ENCODE results near the gene MS4A8. TPM values are rescaled to one million over a fixed set of nuclear protein-coding genes. Genes with fewer than 3 reads are reported as not detected.

MS4A8 gene
- total RNA-seq, 1 experiment from 2014 or later: not detected

DNA sequence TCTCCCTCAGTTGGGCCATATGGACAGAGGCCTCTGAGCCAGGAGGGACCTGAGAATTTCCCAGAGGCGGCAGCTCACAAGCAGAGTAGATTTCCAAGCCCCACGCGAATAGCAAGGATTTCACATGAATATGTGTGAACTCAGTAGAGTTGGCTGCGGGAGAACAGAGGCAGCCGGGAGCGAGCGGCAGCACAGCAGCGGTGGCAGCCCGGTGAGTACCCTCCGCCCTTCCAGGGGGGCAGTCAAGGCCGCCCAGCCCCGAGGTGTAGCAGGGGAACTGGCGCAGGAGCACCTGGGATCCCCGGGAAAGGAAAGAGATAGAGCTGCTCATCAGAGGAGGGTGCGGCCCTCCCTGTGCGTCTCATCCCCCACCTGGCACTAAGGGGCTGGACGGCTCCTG lies 48.8 kb downstream of the MS4A8 start (continued):
- TF ChIP-seq, protein P1, sequence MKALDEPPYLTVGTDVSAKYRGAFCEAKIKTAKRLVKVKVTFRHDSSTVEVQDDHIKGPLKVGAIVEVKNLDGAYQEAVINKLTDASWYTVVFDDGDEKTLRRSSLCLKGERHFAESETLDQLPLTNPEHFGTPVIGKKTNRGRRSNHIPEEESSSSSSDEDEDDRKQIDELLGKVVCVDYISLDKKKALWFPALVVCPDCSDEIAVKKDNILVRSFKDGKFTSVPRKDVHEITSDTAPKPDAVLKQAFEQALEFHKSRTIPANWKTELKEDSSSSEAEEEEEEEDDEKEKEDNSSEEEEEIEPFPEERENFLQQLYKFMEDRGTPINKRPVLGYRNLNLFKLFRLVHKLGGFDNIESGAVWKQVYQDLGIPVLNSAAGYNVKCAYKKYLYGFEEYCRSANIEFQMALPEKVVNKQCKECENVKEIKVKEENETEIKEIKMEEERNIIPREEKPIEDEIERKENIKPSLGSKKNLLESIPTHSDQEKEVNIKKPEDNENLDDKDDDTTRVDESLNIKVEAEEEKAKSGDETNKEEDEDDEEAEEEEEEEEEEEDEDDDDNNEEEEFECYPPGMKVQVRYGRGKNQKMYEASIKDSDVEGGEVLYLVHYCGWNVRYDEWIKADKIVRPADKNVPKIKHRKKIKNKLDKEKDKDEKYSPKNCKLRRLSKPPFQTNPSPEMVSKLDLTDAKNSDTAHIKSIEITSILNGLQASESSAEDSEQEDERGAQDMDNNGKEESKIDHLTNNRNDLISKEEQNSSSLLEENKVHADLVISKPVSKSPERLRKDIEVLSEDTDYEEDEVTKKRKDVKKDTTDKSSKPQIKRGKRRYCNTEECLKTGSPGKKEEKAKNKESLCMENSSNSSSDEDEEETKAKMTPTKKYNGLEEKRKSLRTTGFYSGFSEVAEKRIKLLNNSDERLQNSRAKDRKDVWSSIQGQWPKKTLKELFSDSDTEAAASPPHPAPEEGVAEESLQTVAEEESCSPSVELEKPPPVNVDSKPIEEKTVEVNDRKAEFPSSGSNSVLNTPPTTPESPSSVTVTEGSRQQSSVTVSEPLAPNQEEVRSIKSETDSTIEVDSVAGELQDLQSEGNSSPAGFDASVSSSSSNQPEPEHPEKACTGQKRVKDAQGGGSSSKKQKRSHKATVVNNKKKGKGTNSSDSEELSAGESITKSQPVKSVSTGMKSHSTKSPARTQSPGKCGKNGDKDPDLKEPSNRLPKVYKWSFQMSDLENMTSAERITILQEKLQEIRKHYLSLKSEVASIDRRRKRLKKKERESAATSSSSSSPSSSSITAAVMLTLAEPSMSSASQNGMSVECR (CRISPR knock-in tag; IDR thresholded peaks at IDR 0.05; ENCODE audit: borderline replicate concordance): no peak
- no peak for TF ChIP-seq GRHL2 (CRISPR knock-in tag; IDR thresholded peaks at IDR 0.05; ENCODE audit: insufficient replicate concordance, severe bottlenecking)

DNA sequence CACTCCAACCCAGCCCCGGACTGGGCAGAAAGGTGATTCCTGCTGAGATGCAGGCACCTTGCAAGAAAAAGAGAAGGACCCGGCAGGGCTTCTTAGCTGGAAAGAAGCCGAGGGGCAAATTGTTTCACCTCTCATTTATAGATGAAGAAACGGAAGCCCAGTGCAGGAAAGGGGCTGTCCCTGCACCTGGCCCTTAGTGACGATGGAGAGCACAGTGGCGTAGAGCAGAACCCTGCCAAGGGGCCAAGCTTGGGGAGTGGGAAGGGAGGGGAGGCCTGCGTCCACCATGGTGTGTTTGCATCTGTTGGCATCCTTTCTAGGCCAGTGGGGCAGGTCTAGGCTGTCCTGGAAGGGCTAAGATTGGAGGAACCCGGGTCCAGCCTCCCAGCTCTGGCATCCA lies 49.4 kb downstream of the MS4A8 start:
- Mint-ChIP-seq H3K4me1 (peaks cover 8% of the 10 kb centered on the region), H3K36me3 (no peaks in the 10 kb centered on the region), H3K27ac (no peak overlapping the region), H3K4me3 (no peak overlapping the region), H3K9me3 (peaks cover 15% of the 10 kb centered on the region), H3K27me3 (ENCODE audit: low read depth) (peaks cover 7% of the 10 kb centered on the region; the same call in 1 of the 2 replicates)
- no peak for DNase-seq (ENCODE audit: low spot score)
- CTCF ChIA-PET: interaction anchor here (1.3 to 3.3 kb wide), 2 partner anchors 9 to 14 kb away, joined by 3 to 20 read pairs; no protein-coding TSS in a partner anchor
- no peak for TF ChIP-seq TP53 (CRISPR knock-in tag; IDR thresholded peaks at IDR 0.05)
- ATAC-seq: no peak
- POLR2A ChIA-PET: no interaction called here

DNA sequence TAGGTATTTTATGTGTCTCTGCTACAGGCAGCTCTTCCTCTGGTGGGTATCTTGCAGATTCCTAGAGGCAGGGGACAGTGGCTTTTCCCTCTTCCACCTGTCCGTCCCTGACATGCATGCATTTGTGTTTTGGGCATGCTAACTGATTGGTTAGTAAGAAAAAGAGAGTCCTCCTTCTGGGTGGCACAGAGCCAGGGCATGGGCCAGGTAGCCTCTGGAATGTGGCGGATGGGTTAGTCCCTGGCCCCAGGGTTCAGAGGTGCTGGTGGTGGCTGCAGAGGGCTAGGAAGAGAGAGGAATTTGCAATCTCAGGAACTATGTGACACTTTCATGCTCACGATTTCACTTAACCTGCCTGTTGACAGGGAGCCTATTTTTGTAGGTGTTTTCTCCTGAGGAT lies 51.5 kb downstream of the MS4A8 start:
- H3K27me3 Mint-ChIP-seq (ENCODE audit: low read depth): peaks cover 3% of the 10 kb centered on the region; the same call in 1 of the 2 replicates
- TF ChIP-seq, protein P2, sequence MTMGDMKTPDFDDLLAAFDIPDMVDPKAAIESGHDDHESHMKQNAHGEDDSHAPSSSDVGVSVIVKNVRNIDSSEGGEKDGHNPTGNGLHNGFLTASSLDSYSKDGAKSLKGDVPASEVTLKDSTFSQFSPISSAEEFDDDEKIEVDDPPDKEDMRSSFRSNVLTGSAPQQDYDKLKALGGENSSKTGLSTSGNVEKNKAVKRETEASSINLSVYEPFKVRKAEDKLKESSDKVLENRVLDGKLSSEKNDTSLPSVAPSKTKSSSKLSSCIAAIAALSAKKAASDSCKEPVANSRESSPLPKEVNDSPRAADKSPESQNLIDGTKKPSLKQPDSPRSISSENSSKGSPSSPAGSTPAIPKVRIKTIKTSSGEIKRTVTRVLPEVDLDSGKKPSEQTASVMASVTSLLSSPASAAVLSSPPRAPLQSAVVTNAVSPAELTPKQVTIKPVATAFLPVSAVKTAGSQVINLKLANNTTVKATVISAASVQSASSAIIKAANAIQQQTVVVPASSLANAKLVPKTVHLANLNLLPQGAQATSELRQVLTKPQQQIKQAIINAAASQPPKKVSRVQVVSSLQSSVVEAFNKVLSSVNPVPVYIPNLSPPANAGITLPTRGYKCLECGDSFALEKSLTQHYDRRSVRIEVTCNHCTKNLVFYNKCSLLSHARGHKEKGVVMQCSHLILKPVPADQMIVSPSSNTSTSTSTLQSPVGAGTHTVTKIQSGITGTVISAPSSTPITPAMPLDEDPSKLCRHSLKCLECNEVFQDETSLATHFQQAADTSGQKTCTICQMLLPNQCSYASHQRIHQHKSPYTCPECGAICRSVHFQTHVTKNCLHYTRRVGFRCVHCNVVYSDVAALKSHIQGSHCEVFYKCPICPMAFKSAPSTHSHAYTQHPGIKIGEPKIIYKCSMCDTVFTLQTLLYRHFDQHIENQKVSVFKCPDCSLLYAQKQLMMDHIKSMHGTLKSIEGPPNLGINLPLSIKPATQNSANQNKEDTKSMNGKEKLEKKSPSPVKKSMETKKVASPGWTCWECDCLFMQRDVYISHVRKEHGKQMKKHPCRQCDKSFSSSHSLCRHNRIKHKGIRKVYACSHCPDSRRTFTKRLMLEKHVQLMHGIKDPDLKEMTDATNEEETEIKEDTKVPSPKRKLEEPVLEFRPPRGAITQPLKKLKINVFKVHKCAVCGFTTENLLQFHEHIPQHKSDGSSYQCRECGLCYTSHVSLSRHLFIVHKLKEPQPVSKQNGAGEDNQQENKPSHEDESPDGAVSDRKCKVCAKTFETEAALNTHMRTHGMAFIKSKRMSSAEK (CRISPR knock-in tag; IDR thresholded peaks at IDR 0.05; ENCODE audit: borderline replicate concordance): no peak
- no peak overlapping the region for H3K4me3 Mint-ChIP-seq
- H3K9me3 Mint-ChIP-seq: peaks cover 8% of the 10 kb centered on the region
- ATAC-seq: no peak
- H3K4me1 Mint-ChIP-seq: no peaks in the 10 kb centered on the region; the same call in 1 of the 2 replicates
- H3K36me3 Mint-ChIP-seq: no peaks in the 10 kb centered on the region
- H3K27ac Mint-ChIP-seq: no peak overlapping the region
- CTCF ChIA-PET: interaction anchor here (1.4 to 3.3 kb wide), 2 partner anchors 12 to 25 kb away, joined by 6 to 20 read pairs; no protein-coding TSS in a partner anchor
- no peak for DNase-seq (ENCODE audit: low spot score)
- POLR2A ChIA-PET: no interaction called here

DNA sequence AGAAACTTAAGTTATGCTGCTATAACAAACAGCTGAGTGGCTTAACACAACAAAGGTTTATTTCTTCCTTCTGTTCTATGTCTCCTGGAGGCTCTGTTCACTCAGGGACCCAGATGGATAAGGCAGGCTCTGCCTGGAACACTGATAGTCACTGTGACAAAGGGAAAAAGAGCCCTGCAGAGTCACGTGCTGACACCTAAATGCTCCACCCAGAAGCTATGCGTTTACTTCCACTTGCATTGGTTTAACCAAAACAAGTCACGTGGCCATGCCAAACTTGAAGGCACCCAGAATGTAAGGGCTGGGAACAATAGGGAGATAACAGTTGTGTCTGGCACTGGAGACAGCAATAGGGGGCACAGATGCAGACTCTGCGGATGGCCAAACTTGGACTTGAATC lies 53.9 kb downstream of the MS4A8 start:
- CTCF ChIA-PET: interaction anchor here (0.6 to 2.1 kb wide), 5 partner anchors 10 to 49 kb away, joined by 4 to 9 read pairs (median 4); no protein-coding TSS in a partner anchor
- no peaks in the 10 kb centered on the region for H3K36me3 Mint-ChIP-seq
- H3K27ac Mint-ChIP-seq: no peak overlapping the region
- no peak for ATAC-seq
- TF ChIP-seq, protein P3, sequence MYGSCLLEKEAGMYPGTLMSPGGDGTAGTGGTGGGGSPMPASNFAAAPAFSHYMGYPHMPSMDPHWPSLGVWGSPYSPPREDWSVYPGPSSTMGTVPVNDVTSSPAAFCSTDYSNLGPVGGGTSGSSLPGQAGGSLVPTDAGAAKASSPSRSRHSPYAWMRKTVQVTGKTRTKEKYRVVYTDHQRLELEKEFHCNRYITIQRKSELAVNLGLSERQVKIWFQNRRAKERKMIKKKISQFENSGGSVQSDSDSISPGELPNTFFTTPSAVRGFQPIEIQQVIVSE (CRISPR knock-in tag; IDR thresholded peaks at IDR 0.05; ENCODE audit: borderline replicate concordance): no peak
- TF ChIP-seq FOXK1 (CRISPR knock-in tag; IDR thresholded peaks at IDR 0.05): no peak
- no peak for TF ChIP-seq PRRX2 (CRISPR knock-in tag; IDR thresholded peaks at IDR 0.05)
- no peak for TF ChIP-seq TCF7 (CRISPR knock-in tag; IDR thresholded peaks at IDR 0.05; ENCODE audit: low read depth)
- TF ChIP-seq, protein P4, sequence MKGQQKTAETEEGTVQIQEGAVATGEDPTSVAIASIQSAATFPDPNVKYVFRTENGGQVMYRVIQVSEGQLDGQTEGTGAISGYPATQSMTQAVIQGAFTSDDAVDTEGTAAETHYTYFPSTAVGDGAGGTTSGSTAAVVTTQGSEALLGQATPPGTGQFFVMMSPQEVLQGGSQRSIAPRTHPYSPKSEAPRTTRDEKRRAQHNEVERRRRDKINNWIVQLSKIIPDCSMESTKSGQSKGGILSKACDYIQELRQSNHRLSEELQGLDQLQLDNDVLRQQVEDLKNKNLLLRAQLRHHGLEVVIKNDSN (CRISPR knock-in tag; IDR thresholded peaks at IDR 0.05): no peak
- no peak for TF ChIP-seq RELA (CRISPR knock-in tag; IDR thresholded peaks at IDR 0.05; ENCODE audit: borderline replicate concordance)
- TF ChIP-seq, protein P5, sequence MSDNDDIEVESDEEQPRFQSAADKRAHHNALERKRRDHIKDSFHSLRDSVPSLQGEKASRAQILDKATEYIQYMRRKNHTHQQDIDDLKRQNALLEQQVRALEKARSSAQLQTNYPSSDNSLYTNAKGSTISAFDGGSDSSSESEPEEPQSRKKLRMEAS (CRISPR knock-in tag; IDR thresholded peaks at IDR 0.05): no peak
- TF ChIP-seq NFE2L1 (CRISPR knock-in tag; IDR thresholded peaks at IDR 0.05): no peak
- H3K4me3 Mint-ChIP-seq: no peak overlapping the region
- POLR2A ChIA-PET: no interaction called here
- no peak for DNase-seq (ENCODE audit: low spot score)
- peaks cover 6% of the 10 kb centered on the region for H3K4me1 Mint-ChIP-seq
- H3K9me3 Mint-ChIP-seq: peaks cover 5% of the 10 kb centered on the region
- H3K27me3 Mint-ChIP-seq (ENCODE audit: low read depth): no peaks in the 10 kb centered on the region
